GM10266 (cell line): Measurements from ENCODE around the gene RAB3B.
A peak's percentile ranks its signal among the peaks of the same experiment; 100 is the strongest.
"Not testable (repeated sequence)": the region's sequence is repeated elsewhere in the genome, so short reads cannot be mapped to it uniquely, and the experiment has no call there.

Experiments
- DNase-seq: peaks from one replicate; pipeline ENCODE4 v3.0.0; 2012; ENCODE audit errors: extremely low spot score
- CTCF ChIP-seq: IDR thresholded peaks from 2 replicates; pipeline ENCODE4 v1.5.1; 2012; ENCODE audit warnings: mild to moderate bottlenecking, low read depth; ENCODE audit not compliant: control insufficient read depth, insufficient read depth; ENCODE audit errors: missing control alignments

RAB3B gene

GRCh38 chr1:51878616-51879336 is 111.7 kb downstream of the RAB3B start, which contains the start of gene NRDC:
Gene NRDC, minus strand, starts transcription at chr1:51878727. Its CDS starts 112 bp downstream, at chr1:51878615.
- no peak for TF ChIP-seq CTCF
- peak; percentile 94 for DNase-seq

DNA sequence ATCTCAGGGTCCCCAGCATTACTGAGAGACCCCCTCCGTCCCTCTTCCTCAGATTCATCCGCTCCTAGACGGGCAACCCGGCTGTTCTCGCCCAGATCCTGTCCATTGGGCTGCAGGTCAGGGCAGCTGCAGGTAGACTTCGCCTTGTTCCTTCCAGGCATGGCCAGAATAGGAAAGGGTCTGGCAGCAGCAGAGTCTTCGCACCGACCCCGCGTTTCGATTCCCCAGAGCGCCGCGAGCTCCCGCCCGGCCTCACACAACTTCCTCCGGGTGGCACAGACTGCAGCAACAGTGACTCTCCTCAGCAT is 112.2 kb downstream of the RAB3B start:
- no peak for DNase-seq
- TF ChIP-seq CTCF, result no peak

DNA sequence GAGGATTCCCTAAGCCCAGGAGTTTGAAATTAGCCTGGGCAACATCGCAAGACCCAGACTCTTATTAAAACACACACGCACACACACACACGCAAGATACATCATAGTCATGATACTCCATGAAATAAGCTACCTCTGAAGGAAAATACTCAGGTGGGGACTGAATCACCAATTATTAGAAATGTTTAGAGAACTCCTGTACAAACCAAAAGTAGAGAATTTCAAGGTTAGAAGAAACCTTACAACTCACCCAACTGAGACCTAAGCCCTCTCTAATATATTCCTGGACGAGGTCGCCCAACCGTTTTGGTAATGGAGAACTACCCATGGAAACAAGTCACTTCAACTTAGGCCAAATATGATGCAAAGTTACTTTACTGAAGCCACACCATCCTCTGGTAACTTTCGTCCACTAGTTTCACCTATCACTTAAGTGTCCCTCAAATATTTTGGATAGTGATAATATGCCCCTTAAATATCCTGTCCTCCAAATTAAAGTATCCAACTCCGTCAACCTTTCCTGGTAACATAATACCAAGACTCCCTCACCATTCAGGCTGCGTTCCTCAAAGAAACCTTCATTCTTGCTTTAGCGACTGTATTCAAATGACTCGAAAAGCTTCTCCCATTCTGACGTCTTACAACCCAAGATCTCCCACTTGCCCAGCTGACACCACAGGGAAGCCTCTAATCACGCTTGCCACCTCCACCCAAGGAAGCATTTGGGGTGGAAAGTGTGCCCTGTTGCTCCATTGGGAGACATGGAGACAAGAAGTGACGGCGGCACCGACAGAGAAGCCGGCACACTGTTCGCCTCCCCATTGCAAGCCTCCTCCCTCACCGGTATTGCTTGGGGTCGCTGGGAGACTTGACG is 112.8 kb downstream of the RAB3B start:
- DNase-seq, result no peak

GRCh38 chr1:51875836-51876235 is 114.7 kb downstream of the RAB3B start:
- no peak for DNase-seq
- no peak for TF ChIP-seq CTCF

More for the DNA sequence above, 112.8 kb downstream of the RAB3B start:
- no peak for TF ChIP-seq CTCF

GRCh38 chr1:51875291-51875772 is 115.2 kb downstream of the RAB3B start:
- no peak for DNase-seq
- TF ChIP-seq CTCF, result no peak

DNA sequence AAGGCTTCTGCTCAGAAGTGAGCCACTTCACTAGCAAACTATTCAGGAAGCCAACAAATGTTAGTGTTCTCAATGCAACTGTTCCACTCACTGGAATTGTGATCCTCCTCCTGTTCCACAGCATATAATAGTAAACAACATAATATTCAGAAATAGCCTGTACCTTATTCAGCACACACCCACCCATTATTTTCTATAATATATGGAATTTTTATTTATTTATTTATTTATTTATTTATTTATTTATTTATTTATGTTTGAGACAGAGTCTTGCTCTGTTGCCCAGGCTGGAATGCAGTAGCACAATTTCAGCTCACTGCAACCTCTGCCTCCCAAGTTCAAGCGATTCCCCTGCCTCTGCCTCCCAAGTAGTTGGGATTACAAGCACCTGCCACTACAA is 117.2 kb downstream of the RAB3B start:
- DNase-seq, result not testable (repeated sequence)

GRCh38 chr1:51871351-51871975 is 119.0 kb downstream of the RAB3B start:
- no peak for DNase-seq
- no peak for TF ChIP-seq CTCF
